ENCODE results near the gene MPHOSPH8. TPM values are rescaled to one million over a fixed set of nuclear protein-coding genes. Genes with fewer than 3 reads are reported as not detected.
A peak's percentile ranks its signal among the peaks of the same experiment; 100 is the strongest.
"Not testable (repeated sequence)": the region's sequence is repeated elsewhere in the genome, so short reads cannot be mapped to it uniquely, and the experiment has no call there.

The MPHOSPH8 gene
- total RNA-seq, 1 donor from 2014 or later = 22.9 TPM

DNA sequence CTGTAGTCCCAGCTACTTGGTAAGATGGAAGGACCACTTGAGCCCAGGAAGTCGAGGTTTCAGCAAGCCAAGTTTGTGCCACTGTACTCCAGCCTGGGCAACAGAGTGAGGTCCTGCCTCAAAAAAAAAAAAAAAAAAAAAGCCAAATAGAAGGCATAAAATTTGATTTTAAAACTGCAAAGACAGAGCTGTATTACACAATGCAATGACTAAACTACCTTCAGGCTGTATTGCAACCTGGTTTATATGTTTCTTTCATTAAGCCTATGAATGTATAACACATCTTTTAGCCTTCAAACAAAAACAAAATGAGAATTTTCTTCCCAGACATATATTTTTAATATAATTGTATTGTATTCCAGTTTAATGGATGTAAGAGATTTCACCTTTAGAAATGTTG is 75.6 kb downstream of the MPHOSPH8 start:
- H3K27me3 ChIP-seq (ENCODE audit: insufficient read depth, low read length); H3K4me1 ChIP-seq (ENCODE audit: insufficient read depth, low read length); FAIRE-seq; H3K36me3 ChIP-seq (ENCODE audit: insufficient read depth, low read length); H3K4me3 Mint-ChIP-seq (ENCODE audit: unreplicated experiment); H4K20me1 ChIP-seq (ENCODE audit: insufficient read depth, low read length); DNase-seq (ENCODE audit: low read depth); H3K9me3 ChIP-seq (ENCODE audit: insufficient read depth, low read depth, low read length); H3K4me3 ChIP-seq (ENCODE audit: insufficient read depth, low read depth, low read length); H3K4me2 ChIP-seq (ENCODE audit: low read length); H3K9ac ChIP-seq (ENCODE audit: low read length); H3K36me3 Mint-ChIP-seq (ENCODE audit: low read depth, unreplicated experiment); H3K27me3 Mint-ChIP-seq (ENCODE audit: low read depth, unreplicated experiment); H3K9me3 Mint-ChIP-seq (ENCODE audit: unreplicated experiment); H3K27ac ChIP-seq (ENCODE audit: low read depth, low read length); H3K27ac Mint-ChIP-seq (ENCODE audit: unreplicated experiment); H2AFZ ChIP-seq (ENCODE audit: low read depth, low read length): not testable (repeated sequence)
- H3K4me1 Mint-ChIP-seq (ENCODE audit: low read depth, unreplicated experiment) = peaks cover 15% of the 10 kb centered on the region
- H3K79me2 ChIP-seq (ENCODE audit: insufficient read depth, low read length) = peaks cover 11% of the 10 kb centered on the region

DNA sequence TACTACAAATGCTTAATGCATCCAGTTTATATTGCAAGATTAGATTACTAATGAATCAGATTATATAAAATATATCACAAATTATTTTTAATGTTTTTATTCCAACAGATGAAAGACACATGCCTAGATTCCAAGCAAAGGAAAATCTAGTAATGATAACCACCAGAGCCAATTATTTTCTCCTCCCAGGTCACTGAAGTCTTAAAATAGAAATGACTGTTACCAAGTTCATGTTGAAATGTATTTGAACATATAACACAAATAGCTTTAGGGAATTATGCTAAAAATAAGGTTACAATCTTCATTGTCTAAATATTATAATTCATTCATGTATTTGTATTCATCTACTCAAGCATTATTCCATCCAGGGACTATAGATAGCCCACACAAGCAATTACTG is 76.3 kb downstream of the MPHOSPH8 start:
- H3K27ac Mint-ChIP-seq (ENCODE audit: unreplicated experiment); H4K20me1 ChIP-seq (ENCODE audit: insufficient read depth, low read length); DNase-seq (ENCODE audit: low read depth); H2AFZ ChIP-seq (ENCODE audit: low read depth, low read length); H3K27me3 ChIP-seq (ENCODE audit: insufficient read depth, low read length); H3K9me3 Mint-ChIP-seq (ENCODE audit: unreplicated experiment); H3K36me3 Mint-ChIP-seq (ENCODE audit: low read depth, unreplicated experiment); H3K4me3 ChIP-seq (ENCODE audit: insufficient read depth, low read depth, low read length); H3K27me3 Mint-ChIP-seq (ENCODE audit: low read depth, unreplicated experiment); H3K9ac ChIP-seq (ENCODE audit: low read length); H3K4me2 ChIP-seq (ENCODE audit: low read length); H3K36me3 ChIP-seq (ENCODE audit: insufficient read depth, low read length); H3K4me1 ChIP-seq (ENCODE audit: insufficient read depth, low read length); H3K27ac ChIP-seq (ENCODE audit: low read depth, low read length); FAIRE-seq; H3K4me3 Mint-ChIP-seq (ENCODE audit: unreplicated experiment); H3K9me3 ChIP-seq (ENCODE audit: insufficient read depth, low read depth, low read length): not testable (repeated sequence)
- peaks cover 15% of the 10 kb centered on the region for H3K79me2 ChIP-seq (ENCODE audit: insufficient read depth, low read length)
- peaks cover 16% of the 10 kb centered on the region for H3K4me1 Mint-ChIP-seq (ENCODE audit: low read depth, unreplicated experiment)

DNA sequence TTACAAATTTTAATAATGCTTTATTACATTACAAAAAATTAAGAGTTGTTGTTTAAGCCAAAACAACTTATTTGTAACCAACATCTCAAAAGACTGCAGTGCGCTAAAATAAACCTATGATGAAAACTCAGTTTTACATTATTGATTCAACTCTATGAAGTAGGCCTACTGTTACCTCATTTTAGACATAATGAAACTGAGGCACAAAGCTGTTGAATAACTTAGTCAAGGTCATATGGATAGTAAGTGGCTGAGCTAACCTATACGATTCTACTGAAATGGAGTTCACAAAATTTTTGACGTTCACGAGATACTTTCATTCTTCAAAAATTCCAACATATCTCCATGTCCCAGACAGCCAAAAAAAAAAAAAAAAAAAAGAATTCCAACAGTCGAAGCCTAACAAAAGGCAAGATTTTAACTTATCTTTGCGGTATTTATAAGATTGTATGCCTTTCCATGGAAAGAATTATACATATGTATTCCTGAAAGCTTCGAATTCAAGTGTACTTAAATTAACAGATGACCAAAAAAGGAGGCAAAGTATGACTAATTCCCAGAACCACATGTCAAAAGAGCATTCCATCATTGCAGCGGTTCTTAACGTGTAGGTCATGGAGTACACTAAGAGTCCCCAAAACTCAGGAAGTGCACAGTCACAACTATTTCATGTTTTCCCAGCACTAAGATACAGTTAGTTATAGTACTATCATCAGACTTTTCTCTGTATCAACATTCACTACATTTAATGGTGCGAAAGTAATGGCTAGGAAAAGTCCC is 79.9 kb downstream of the MPHOSPH8 start:
- no peaks in the 10 kb centered on the region for H3K36me3 Mint-ChIP-seq (ENCODE audit: low read depth, unreplicated experiment)
- Histone ChIP-seq H2AFZ (ENCODE audit: low read depth, low read length) (no peak overlapping the region), H3K79me2 (ENCODE audit: insufficient read depth, low read length) (peaks cover 28% of the 10 kb centered on the region), H3K27me3 (ENCODE audit: insufficient read depth, low read length) (no peaks in the 10 kb centered on the region), H3K9me3 (ENCODE audit: insufficient read depth, low read depth, low read length) (no peaks in the 10 kb centered on the region), H3K4me3 (ENCODE audit: insufficient read depth, low read depth, low read length) (no peak overlapping the region), H3K4me1 (ENCODE audit: insufficient read depth, low read length) (peaks cover 6% of the 10 kb centered on the region), H3K27ac (ENCODE audit: low read depth, low read length) (peak overlapping the region; percentile 43), H3K36me3 (ENCODE audit: insufficient read depth, low read length) (no peaks in the 10 kb centered on the region), H3K4me2 (ENCODE audit: low read length) (peak overlapping the region; percentile 15), H3K9ac (ENCODE audit: low read length) (no peak overlapping the region), H4K20me1 (ENCODE audit: insufficient read depth, low read length) (peaks cover 6% of the 10 kb centered on the region)
- peak; percentile 52 for FAIRE-seq
- peak overlapping the region; percentile 87 for H3K27ac Mint-ChIP-seq (ENCODE audit: unreplicated experiment)
- no peaks in the 10 kb centered on the region for H3K9me3 Mint-ChIP-seq (ENCODE audit: unreplicated experiment)
- TF ChIP-seq, protein P1, sequence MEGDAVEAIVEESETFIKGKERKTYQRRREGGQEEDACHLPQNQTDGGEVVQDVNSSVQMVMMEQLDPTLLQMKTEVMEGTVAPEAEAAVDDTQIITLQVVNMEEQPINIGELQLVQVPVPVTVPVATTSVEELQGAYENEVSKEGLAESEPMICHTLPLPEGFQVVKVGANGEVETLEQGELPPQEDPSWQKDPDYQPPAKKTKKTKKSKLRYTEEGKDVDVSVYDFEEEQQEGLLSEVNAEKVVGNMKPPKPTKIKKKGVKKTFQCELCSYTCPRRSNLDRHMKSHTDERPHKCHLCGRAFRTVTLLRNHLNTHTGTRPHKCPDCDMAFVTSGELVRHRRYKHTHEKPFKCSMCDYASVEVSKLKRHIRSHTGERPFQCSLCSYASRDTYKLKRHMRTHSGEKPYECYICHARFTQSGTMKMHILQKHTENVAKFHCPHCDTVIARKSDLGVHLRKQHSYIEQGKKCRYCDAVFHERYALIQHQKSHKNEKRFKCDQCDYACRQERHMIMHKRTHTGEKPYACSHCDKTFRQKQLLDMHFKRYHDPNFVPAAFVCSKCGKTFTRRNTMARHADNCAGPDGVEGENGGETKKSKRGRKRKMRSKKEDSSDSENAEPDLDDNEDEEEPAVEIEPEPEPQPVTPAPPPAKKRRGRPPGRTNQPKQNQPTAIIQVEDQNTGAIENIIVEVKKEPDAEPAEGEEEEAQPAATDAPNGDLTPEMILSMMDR (IDR thresholded peaks at IDR 0.05; ENCODE audit: insufficient read depth, low read depth, low read length) = no peak
- TF ChIP-seq EZH2 (IDR thresholded peaks at IDR 0.05; ENCODE audit: insufficient read depth, low read length) = no peak
- H3K4me3 Mint-ChIP-seq (ENCODE audit: unreplicated experiment) = no peak overlapping the region
- no peaks in the 10 kb centered on the region for H3K27me3 Mint-ChIP-seq (ENCODE audit: low read depth, unreplicated experiment)
- peaks cover 15% of the 10 kb centered on the region for H3K4me1 Mint-ChIP-seq (ENCODE audit: low read depth, unreplicated experiment)
- DNase-seq (ENCODE audit: low read depth) = peak; percentile 92
